GM12865 (cell line): ENCODE results near the gene CEACAM16.

Experiments
- DNase-seq: peaks from one replicate; pipeline ENCODE4 v3.0.0; 2010; ENCODE audit warnings: low read depth
- H3K4me3 ChIP-seq: 2 replicates; pipeline ENCODE4 v1.5.1; 2011; ENCODE audit warnings: mild to moderate bottlenecking, low read depth, low read length, control low read depth
- CTCF ChIP-seq: IDR thresholded peaks from 2 replicates; pipeline ENCODE4 v1.5.1; 2011; ENCODE audit warnings: low read length, control low read depth, low read depth, inconsistent platforms; ENCODE audit not compliant: insufficient read depth; ENCODE audit errors: missing control alignments

The CEACAM16 gene

GRCh38 chr19:44728178-44728577 lies 29.2 kb downstream of the CEACAM16 start:
- H3K4me3 ChIP-seq, result no peak overlapping the region
- DNase-seq, result no peak
- no peak for TF ChIP-seq CTCF

GRCh38 chr19:44729516-44730033 lies 30.6 kb downstream of the CEACAM16 start:
- no peak for TF ChIP-seq CTCF
- no peak for DNase-seq
- H3K4me3 ChIP-seq, result no peak overlapping the region

GRCh38 chr19:44731081-44731480 lies 32.1 kb downstream of the CEACAM16 start:
- DNase-seq, result no peak
- H3K4me3 ChIP-seq, result no peak overlapping the region
- TF ChIP-seq CTCF, result no peak

GRCh38 chr19:44731622-44732021 lies 32.7 kb downstream of the CEACAM16 start:
- no peak for TF ChIP-seq CTCF
- H3K4me3 ChIP-seq, result no peak overlapping the region
- DNase-seq, result no peak

- H3K4me3 ChIP-seq, result no peak overlapping the region
- no peak for TF ChIP-seq CTCF
- DNase-seq, result no peak
Measured at GRCh38 chr19:44732235-44733014, 33.5 kb downstream of the CEACAM16 start.

- no peak overlapping the region for H3K4me3 ChIP-seq
- DNase-seq, result no peak
- TF ChIP-seq CTCF, result no peak
Measured at GRCh38 chr19:44734357-44734756, 35.4 kb downstream of the CEACAM16 start.

GRCh38 chr19:44735011-44735410 lies 36.1 kb downstream of the CEACAM16 start:
- DNase-seq, result no peak
- no peak overlapping the region for H3K4me3 ChIP-seq
- no peak for TF ChIP-seq CTCF
